ENCODE data around the gene WDR45B.

WDR45B gene

GRCh38 chr17:82692268-82692667 is 44.0 kb upstream of the WDR45B start:
- DNase-seq (ENCODE audit: low read depth): no peak
- no peak overlapping the region for H3K4me3 ChIP-seq (ENCODE audit: low read depth, low read length)
- no peak for TF ChIP-seq CTCF (conservative IDR thresholded peaks at IDR 0.05; ENCODE audit: low read depth, low read length)

GRCh38 chr17:82691714-82692113 is 43.5 kb upstream of the WDR45B start:
- TF ChIP-seq CTCF (conservative IDR thresholded peaks at IDR 0.05; ENCODE audit: low read depth, low read length): no peak
- H3K4me3 ChIP-seq (ENCODE audit: low read depth, low read length): no peak overlapping the region
- DNase-seq (ENCODE audit: low read depth): no peak

- TF ChIP-seq CTCF (conservative IDR thresholded peaks at IDR 0.05; ENCODE audit: low read depth, low read length): no peak
- no peak overlapping the region for H3K4me3 ChIP-seq (ENCODE audit: low read depth, low read length)
- no peak for DNase-seq (ENCODE audit: low read depth)
These were observed 42.7 kb upstream of the WDR45B start for GRCh38 chr17:82690786-82691489.

GRCh38 chr17:82689077-82689476 is 40.8 kb upstream of the WDR45B start:
- TF ChIP-seq CTCF (conservative IDR thresholded peaks at IDR 0.05; ENCODE audit: low read depth, low read length): no peak
- no peak for DNase-seq (ENCODE audit: low read depth)
- H3K4me3 ChIP-seq (ENCODE audit: low read depth, low read length): no peak overlapping the region

GRCh38 chr17:82687871-82688270 is 39.6 kb upstream of the WDR45B start:
- TF ChIP-seq CTCF (conservative IDR thresholded peaks at IDR 0.05; ENCODE audit: low read depth, low read length): no peak
- DNase-seq (ENCODE audit: low read depth): no peak
- H3K4me3 ChIP-seq (ENCODE audit: low read depth, low read length): no peak overlapping the region

- no peak for TF ChIP-seq CTCF (conservative IDR thresholded peaks at IDR 0.05; ENCODE audit: low read depth, low read length)
- H3K4me3 ChIP-seq (ENCODE audit: low read depth, low read length): no peak overlapping the region
- DNase-seq (ENCODE audit: low read depth): no peak
These were observed 39.2 kb upstream of the WDR45B start for GRCh38 chr17:82687375-82687861.

Data from choroid plexus epithelial cell (primary cell).